ENCODE results near the gene EIF2D.

DNA sequence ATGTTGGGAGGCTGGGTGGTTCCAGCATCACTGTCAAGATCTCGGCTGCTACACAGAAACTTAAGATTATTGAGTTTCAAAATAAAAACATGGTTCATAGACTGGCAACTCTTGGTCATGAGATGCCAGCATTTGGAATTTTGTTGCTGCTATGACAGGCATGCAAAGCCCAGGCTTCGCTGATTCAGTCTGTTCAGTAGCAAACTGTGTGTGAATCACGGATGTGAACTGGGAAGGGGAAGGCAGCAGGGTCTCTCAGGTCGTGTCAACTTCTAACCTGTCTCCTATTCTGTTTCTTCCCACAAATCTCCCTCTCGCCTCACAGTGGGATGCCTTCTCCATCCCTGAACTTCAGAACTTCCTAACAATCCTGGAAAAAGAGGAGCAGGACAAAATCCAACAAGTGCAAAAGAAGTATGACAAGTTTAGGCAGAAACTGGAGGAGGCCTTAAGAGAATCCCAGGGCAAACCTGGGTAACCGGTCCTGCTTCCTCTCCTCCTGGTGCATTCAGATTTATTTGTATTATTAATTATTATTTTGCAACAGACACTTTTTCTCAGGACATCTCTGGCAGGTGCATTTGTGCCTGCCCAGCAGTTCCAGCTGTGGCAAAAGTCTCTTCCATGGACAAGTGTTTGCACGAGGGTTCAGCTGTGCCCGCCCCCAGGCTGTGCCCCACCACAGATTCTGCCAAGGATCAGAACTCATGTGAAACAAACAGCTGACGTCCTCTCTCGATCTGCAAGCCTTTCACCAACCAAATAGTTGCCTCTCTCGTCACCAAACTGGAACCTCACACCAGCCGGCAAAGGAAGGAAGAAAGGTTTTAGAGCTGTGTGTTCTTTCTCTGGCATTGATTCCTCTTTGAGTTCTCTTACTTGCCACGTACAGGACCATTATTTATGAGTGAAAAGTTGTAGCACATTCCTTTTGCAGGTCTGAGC lies 25.5 kb downstream of the EIF2D start:
- TF ChIP-seq GATA2 (IDR thresholded peaks at IDR 0.05; ENCODE audit: low read depth, low read length) (no peak), GATA3 (IDR thresholded peaks at IDR 0.05; ENCODE audit: low read depth, low read length) (no peak)
